Measurements from ENCODE around the gene TANK.

DNA sequence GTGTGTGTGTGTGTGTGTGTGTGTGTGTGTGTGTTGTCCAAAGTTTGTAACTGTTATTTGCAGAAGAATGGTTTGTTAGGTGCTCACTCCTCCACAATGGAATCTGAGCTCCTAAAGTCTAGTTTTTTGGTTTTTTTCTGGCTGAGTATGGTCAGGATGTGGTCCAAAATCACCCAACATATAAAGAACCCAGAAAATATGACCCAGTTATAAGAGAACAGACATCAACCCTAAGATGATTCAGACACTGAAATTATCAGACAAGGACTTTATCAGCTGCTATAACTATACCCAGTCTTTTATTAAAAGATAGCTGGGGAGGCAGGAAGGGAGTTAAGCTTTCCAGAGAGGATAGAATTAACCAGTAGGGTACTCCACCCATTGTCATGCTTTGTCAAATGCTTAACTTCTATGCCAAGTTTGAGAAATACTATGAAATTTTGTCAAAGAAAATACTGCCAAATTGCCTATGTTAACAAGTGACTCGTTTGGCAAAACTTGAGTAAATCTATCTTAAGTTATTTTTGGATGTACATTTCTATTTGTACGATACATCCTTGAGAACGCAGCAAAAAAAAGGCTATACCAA, 57.5 kb downstream of the TANK start:
- no peak for TF ChIP-seq EZH2 (IDR thresholded peaks at IDR 0.05)
- no peak for TF ChIP-seq POLR2AphosphoS5 (IDR thresholded peaks at IDR 0.05; ENCODE audit: borderline replicate concordance, low read depth, low read length)

All from SK-N-MC (cell line).